NCI-H446 treated with DMSO at 0.1 percent for 48 hours (cell line): ENCODE results near the gene RPL36A.

Experiments
- DNase-seq: peaks from one replicate; lab custom pipeline; 2025; lab: John Stamatoyannopoulos, UW

RPL36A gene

GRCh38 chrX:101390664-101391525, at the start of gene RPL36A:
RPL36A (plus strand) TSS chrX:101391011; CDS start chrX:101391044, 33 bp downstream.
- DNase-seq, result peak; percentile 81

DNA sequence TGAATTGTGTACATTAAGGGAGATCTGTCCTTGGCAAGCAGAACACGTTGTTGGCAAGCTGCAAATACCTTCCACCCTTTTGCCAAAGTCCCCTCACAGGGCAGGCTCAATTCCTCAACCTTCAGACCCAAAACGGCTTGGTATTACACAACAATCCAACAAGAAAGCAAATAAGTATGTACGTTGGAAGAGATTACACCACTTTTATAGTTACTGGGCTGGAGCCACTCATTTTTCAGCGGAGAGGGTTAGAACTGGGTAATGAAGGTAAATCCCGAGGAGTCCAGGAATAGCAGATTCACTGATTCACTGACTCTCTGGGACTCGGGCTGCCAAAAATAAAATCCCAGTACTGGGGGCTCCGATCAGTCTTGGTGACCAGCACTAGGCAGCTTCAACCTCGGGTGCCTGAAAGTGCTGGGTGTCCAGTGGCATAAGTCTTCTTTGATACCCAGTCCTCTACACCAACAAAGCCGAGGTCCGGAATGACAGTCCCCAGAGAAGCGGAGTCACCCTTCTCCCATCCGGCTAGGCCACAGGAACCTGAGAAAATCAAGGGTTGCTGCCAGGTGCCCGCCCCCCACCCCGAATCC, 42.9 kb upstream of the RPL36A start:
- DNase-seq, result no peak

- peak; percentile 28 for DNase-seq
Measured at GRCh38 chrX:101348452-101349192, 42.2 kb upstream of the RPL36A start, which contains the start of gene TIMM8A. TIMM8A (minus strand) TSS chrX:101348742; CDS start chrX:101348664, 78 bp downstream.

GRCh38 chrX:101349193-101349562, 41.6 kb upstream of the RPL36A start:
- DNase-seq, result no peak

GRCh38 chrX:101357166-101357795, 33.5 kb upstream of the RPL36A start:
- DNase-seq, result no peak

DNA sequence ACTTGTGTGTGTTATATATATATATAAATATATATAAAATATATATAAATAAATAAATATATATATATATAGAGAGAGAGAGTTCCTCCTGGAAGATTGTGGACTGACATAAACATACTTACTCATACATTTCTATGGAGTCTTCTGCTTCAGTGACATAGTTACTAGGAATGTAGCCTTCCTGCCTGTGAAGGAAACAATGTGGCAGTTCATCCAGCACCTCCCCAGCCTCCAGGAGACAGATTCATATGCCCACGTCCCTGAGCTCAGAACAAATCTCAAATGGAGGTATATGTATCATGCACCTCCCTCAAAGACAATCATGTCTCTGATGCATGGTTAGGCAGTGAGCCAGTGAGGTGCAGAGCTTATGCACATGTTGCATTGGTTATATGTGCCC, 30.8 kb upstream of the RPL36A start:
- no peak for DNase-seq

- no peak for DNase-seq
Measured at GRCh38 chrX:101360390-101360789, 30.4 kb upstream of the RPL36A start.

- no peak for DNase-seq
Measured at GRCh38 chrX:101362116-101362515, 28.7 kb upstream of the RPL36A start.

GRCh38 chrX:101362757-101363156, 28.1 kb upstream of the RPL36A start:
- DNase-seq, result no peak

DNA sequence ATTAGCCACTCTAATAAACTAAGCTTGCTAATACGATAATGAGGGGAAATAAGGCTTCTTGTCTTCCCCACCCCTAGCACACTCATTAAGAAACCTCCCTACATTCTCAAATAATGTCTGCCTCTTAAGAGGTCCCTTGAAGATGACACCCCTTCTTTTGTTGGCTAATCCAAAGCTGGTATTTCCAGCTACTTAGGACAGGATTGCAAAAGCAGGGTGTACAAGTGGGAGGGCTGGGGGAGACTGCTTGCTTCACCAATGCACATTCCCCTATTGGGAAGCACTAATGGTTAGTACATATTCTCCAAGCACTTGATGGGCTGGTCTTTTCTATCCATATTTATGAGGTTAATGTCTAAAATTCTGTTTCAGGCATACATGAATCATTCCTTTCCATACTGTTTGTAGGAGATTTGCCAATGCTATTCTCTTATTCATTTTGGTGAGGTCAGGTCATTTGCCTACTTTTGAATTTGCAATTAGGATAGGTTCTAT, 25.5 kb upstream of the RPL36A start:
- DNase-seq, result no peak

- no peak for DNase-seq
Measured at GRCh38 chrX:101368800-101369199, 22.0 kb upstream of the RPL36A start.

DNA sequence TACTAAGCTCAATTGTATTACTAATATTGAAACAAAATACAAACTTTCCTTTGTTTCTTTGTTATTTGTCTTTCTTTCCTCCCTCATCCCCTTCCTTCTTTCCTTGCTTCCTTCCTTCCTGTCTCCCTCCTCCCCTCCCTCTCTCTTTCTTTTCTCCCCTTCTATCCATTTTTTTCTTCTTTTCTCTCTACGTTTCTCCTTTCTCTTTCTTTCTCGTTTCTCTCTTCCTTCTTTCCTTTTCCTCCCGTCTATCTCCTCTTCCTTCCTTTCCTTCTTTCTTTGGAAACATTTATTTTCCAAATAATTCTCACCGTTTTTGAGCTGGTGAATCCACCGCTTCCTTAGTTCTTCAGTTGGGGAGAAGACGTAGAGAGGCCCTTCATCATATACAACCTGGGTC, 21.1 kb upstream of the RPL36A start:
- DNase-seq, result no peak

DNA sequence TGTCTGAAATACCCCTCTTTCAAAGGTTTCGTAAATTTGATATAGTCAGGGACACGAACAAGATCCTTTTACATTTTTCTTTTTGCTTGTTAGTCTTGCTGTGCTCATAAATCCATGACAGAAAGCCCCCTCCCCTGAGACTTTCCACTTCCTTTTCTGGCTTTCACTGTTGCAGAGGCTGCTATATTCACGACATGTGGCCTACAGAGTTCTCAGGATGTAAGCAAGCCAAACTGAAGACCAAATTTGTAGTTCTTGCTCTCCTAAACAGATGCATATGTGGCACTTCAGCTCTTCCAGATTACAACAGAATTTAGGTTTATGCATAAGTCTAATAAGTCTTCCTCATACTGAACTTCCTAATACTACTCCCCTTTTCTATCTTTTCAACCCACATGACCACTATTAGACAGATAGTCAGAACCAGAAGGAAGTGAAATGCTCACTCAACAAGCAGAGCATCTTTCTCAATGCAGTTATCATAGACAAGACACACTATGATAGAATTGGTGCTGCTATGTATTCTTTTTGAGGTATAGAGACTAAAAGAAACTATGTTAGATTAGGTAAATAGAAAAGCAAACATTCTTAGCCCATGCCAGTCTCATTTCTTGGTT, 19.8 kb upstream of the RPL36A start:
- no peak for DNase-seq

DNA sequence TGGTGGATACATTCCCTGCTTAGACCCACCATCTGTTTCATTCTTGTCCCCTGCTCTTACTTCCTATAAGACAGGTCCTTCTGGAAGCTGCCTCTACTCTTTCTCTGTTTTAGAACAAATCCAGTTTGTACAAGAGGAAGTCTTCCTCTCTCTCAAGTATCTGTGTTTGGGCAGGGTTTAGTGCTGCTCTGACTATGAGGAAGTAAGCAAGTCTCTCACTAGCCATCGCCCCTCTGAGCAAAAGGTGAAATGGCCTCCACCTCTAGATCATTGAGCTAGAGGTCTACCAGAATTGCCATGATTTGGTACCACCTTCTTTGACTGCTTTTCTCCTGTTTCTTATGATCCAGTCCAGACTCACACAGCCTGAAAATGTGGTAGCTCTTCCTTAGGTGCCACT, 13.3 kb upstream of the RPL36A start:
- DNase-seq, result no peak

DNA sequence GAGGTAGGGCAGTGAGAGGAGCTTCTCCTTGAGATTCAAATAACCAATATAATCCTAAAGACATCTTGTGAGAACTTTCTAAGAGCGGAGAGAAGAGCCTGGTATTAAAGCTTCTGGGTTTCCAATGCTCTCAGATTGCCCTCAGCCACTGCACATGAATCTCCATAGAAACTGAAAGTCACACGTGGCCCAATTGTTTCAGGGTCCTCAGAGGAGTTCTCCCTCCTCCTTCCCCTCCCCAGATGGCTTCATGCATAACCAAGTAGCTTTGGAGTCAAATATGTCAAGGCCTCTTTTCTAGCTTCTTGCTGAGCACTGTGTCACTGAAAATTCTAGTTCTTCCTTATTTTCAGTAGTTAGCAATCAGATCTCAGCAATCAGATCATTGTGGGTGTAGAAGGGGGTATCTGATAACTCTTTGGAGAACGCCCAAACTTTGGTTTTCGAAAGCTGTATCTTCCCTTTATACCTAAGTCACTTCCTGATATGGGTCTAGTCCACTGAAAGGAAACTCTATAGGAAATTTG, 7.1 kb upstream of the RPL36A start:
- no peak for DNase-seq

DNA sequence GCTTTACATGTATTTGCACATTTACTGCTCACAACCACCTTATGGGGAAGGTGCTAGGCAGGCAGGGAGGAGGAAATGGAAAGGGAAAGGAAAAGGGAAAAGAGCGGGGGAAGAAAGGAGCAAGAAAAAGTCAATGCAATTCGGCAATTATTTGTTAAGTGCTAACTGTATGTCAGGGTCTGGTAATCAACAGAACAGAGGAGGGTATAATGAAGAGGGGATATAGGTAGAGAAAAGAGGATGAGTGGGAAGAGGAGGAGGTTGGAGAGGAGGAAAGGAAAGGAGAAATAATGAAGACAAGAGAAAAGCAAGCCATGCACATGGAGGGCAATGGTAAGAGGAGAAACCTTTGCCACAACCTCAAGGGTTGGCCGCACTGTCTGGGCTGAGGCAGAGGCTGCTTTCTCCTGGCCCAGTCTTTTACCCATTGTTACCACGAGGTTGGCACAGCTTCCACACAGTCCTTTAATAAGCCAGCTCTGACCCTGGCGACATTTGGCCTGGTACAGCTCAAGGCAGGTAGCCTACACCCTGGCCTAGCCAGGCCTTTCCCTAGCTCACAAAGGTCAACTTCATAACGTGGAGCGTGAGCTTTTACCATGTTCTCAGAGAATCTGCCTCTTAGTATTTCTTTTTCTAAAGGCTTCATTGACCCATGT, 5.7 kb upstream of the RPL36A start:
- DNase-seq, result no peak

GRCh38 chrX:101385795-101386541, 4.8 kb upstream of the RPL36A start, which contains the start of gene BTK:
BTK (minus strand) TSS chrX:101386191; CDS start chrX:101375284, 10,907 bp downstream.
- no peak for DNase-seq

DNA sequence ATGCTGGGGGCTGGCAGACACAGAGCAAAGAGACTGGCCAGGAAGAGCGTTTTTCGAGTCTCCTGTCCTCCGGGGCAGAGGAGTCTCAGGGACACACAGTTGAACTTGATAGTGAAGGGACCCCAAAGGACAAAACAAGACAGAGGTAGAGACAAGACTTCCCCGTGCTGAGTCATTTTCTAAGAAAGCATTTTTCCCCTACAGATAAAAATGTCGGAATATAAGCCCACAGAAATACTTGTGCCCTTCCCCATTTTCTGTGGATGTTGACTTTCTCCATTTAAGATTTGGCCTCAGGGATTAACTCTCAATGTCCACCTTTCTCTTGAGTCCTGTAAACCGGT, 4.3 kb upstream of the RPL36A start:
- DNase-seq, result no peak

DNA sequence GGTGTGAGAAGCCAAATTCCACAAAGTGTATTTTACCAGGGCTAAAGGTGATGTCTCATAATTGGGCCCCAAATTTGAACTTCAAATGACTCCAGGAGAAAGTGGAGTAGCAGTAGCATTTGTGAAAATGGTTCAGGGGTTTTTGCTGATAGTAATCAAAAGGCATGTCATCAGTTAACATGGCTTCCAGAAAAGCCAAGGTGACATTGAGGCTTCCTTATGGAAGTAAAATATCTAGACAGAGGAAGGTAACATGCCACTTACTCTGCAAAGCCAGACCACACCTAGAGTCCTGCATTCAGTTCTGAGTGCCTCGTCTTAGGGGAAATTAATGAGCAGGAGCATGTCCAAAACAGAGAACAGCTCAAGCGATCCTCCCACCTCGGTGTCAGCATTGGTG, 2.2 kb upstream of the RPL36A start:
- no peak for DNase-seq

DNA sequence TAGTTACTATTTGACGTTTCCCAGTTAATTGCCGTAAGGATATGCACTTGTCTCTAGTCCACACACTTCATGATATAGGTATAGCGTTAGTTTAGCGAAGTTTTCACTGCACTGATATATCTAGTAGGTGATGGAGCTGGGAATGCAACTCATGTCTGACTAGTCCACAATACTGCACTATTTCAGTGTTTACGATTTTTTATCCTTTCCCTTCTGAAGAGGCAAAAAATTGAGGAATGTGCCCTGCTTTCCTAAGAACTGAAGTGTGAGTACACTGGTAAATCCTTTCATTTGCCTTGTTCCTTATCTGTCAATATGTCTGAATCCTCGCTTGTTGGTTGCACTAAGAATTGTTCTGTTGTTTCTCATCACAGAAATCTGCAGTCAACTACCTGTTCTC, 1.0 kb downstream of the RPL36A start:
- no peak for DNase-seq
